Activated naive CD4-positive, alpha-beta T cell treated with anti-CD3 and anti-CD28 coated beads, Interleukin-2, amount 10 ng/mL, durations not matched to agents 7 days and 5 days (primary cell): Measurements from ENCODE around the gene NXNL2.
A peak's percentile ranks its signal among the peaks of the same experiment; 100 is the strongest.

Experiments
- CTCF ChIA-PET: fragments of 350-600 bp; sonication (Branson Sonifier 250); formaldehyde crosslinking; loops from one replicate; lab custom pipeline; 2021; ENCODE audit warnings: antibody characterized with exemption; lab: Charles Lee
- DNase-seq: peaks from one replicate; pipeline ENCODE4 v3.0.0-alpha.2; 2020
- H3K27ac Mint-ChIP-seq: one replicate; pipeline ENCODE4 v1.8.0; 2021; ENCODE audit warnings: mild to moderate bottlenecking, moderate library complexity, mixed read lengths
- H3K27me3 Mint-ChIP-seq: one replicate; pipeline ENCODE4 v1.8.0; 2021; ENCODE audit warnings: mild to moderate bottlenecking, mixed read lengths
- H3K36me3 Mint-ChIP-seq: one replicate; pipeline ENCODE4 v1.8.0; 2021; ENCODE audit warnings: mixed read lengths
- H3K4me1 Mint-ChIP-seq: one replicate; pipeline ENCODE4 v1.8.0; 2021; ENCODE audit warnings: mixed read lengths
- H3K4me3 Mint-ChIP-seq: one replicate; pipeline ENCODE4 v1.8.0; 2021; ENCODE audit warnings: mild to moderate bottlenecking, moderate library complexity, mixed read lengths
- H3K9me3 Mint-ChIP-seq: one replicate; pipeline ENCODE4 v1.8.0; 2021; ENCODE audit warnings: mixed read lengths

The NXNL2 gene

DNA sequence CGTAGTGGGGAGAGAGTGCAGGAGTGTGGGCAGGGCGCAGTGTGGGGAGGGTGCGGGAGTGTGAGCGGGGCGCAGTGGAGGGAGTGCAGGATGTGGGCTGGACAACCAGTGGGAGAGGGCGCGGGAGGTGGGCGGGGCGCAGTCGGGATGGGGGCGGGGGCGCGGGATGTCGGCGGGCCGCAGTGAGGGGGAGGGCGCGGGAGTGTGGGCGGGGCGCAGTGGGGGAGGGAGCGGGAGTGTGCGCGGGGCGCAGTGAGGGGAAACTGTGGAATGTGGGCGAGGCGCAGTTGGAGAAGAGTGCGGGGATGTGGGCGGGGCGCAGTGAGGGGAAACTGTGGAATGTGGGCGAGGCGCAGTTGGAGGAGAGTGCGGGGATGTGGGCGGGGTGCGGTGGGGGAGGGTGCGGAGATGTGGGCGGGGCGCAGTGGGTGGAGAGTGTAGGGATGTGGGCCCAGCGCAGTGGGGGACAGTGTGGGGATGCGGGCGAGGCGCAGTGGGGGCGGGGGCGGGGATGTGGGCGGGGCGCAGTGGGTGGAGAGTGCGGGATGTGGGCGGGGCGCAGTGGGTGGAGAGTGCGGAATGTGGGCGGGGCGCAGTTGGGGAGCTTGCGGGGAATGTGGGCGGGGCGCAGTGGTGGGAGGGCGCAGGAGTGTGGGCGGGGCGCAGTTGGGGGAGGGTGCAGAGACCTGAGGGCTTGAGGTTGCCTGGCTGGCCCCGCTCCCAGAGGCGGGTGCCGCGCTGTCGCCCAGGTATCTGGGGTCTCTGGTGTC lies at the start of gene NXNL2:
Gene NXNL2 (plus strand): TSS at position 723 of the 770 bp plus-strand sequence. CDS start 257 bp downstream, outside the sequence.
- H3K36me3 Mint-ChIP-seq, result no peaks in the 10 kb centered on the region
- peak within 1 kb of the TSS; percentile 44 for H3K4me3 Mint-ChIP-seq
- H3K4me1 Mint-ChIP-seq, result peaks cover 24% of the 10 kb centered on the region
- DNase-seq, result peak; percentile 61
- peaks cover 94% of the 10 kb centered on the region for H3K27me3 Mint-ChIP-seq
- no peak within 1 kb of the TSS for H3K27ac Mint-ChIP-seq
- H3K9me3 Mint-ChIP-seq, result no peaks in the 10 kb centered on the region
- CTCF ChIA-PET, result no interaction called here

DNA sequence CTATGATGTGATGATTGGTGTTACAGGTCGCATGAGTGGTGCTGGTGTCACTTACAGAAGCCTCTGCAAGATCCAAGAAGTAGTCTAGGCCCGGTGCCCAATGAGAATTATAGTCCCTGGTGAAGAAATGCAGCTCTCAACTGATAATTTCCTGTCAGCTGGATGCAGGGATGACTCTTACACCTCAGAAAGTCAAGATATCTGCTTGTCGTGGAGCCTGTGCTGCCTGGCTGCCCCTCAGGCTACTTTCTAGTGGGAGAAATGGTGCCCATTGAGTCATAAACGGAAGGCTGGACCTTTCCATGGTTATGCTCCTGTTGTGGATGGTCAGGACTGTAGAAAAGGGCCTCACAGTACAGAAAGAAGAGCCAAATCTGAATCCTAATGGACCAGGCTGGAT lies 46.8 kb upstream of the NXNL2 start:
- DNase-seq, result no peak

DNA sequence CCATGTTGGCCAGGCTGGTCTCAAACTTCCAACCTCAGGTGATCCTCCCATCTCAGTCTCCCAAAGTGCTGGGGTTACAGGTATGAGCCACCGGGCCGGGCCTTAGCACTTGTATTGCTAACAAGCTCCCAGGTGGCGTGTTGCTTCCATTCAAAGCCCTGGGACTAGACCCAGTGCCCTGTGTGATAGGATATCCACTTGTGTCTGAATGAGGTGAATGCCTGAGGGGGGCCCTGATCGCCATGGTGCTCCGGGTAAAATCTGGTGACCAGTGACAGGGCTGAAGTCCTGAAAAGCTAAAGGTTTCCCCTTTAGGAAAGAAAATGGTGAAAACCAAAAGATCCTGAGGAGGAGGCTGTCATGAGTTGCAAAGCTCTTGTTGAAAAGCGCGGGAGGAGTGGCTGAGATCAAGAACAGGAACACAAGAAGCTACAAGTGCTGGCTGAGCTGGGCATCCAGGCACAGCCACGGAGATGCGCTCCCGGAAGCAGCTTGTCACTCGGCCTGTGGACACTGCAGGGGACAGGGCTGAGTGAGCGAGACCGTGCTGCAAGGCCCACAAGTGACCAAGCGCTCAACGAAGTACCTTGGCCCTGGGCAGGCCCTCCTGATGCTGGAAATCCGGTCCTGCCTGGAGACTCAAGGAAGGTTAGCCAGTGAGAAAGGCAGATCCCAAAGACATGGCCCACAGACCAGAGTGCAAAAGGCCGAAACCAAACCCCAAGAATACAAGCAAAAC lies 39.8 kb upstream of the NXNL2 start:
- Mint-ChIP-seq H3K36me3 (no peaks in the 10 kb centered on the region), H3K27ac (no peak overlapping the region), H3K4me1 (no peaks in the 10 kb centered on the region), H3K27me3 (peaks cover 4% of the 10 kb centered on the region), H3K4me3 (no peak overlapping the region), H3K9me3 (no peaks in the 10 kb centered on the region)
- CTCF ChIA-PET, result interaction anchor here (1.5 kb wide), 1 partner anchor 19 kb away, joined by 4 read pairs; no protein-coding TSS in a partner anchor
- DNase-seq, result no peak

More for the DNA sequence above, 46.8 kb upstream of the NXNL2 start:
- Mint-ChIP-seq H3K4me3 (no peak overlapping the region), H3K36me3 (no peaks in the 10 kb centered on the region), H3K4me1 (no peaks in the 10 kb centered on the region), H3K27ac (no peak overlapping the region), H3K27me3 (no peaks in the 10 kb centered on the region), H3K9me3 (no peaks in the 10 kb centered on the region)
- CTCF ChIA-PET, result no interaction called here

DNA sequence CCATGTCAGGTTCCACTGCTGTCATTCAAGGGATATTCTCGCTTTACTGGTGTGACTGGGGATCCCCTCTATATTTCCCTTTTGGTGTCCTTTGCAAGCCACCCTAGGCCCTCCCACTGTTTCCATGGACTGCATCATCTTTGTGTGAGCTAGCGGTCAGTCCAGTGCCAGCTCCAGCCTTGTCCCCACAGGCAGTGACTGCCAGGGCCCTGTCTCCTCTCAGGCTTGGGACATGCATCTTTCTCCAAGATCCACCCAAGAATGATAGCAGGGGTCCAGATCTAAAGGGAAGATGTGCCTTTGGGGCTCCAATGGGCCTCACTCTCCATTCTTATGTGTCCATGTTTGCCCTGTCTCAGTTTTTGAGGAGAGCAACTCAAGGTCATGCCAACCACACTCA lies 37.8 kb upstream of the NXNL2 start:
- peaks cover 4% of the 10 kb centered on the region for H3K27me3 Mint-ChIP-seq
- no peaks in the 10 kb centered on the region for H3K9me3 Mint-ChIP-seq
- no peak overlapping the region for H3K4me3 Mint-ChIP-seq
- no peaks in the 10 kb centered on the region for H3K4me1 Mint-ChIP-seq
- CTCF ChIA-PET, result no interaction called here
- no peak overlapping the region for H3K27ac Mint-ChIP-seq
- no peaks in the 10 kb centered on the region for H3K36me3 Mint-ChIP-seq
- no peak for DNase-seq

DNA sequence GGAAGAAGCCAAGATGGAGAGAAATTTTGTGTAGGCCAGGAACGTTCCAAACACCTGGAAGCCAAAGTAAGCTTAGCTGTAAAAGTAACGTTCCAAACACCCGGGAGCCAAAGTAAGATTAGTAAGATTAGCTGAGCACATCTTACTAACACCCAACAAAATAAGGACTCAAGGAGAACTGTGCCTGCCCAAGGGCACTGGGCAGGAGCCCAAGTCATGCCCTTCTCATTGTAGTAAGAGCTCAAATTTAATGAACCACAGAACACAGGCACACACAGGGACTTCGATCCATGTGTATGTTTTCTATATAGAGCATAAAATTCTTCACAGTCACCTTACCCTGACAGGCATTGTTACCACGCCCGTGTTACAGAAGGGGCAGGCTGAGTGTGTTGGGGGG lies 36.1 kb upstream of the NXNL2 start:
- no peaks in the 10 kb centered on the region for H3K36me3 Mint-ChIP-seq
- CTCF ChIA-PET, result no interaction called here

DNA sequence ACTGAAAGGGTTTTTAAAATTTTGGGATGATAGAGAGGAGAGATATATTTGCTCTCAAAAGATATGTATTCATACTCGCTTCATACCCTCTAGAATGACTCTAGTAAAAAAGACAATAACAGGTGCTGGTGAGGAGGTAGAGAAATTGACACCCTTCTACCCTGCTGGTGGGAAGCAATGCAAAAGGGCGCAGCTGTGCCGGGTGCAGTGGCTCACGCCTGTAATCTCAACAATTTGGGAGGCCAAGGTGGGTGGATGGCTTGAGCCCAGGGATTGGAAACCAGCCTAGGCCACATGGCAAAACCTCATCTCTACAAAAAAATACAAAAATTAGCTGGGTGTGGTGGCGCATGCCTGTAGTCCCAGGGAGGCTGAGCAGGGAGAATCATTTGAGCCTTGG lies 33.9 kb upstream of the NXNL2 start:
- Mint-ChIP-seq H3K27ac (no peak overlapping the region), H3K4me1 (no peaks in the 10 kb centered on the region), H3K9me3 (no peaks in the 10 kb centered on the region), H3K27me3 (peaks cover 4% of the 10 kb centered on the region), H3K36me3 (no peaks in the 10 kb centered on the region), H3K4me3 (no peak overlapping the region)
- DNase-seq, result no peak
- CTCF ChIA-PET, result interaction anchor here (1.0 kb wide), 1 partner anchor 77 kb away, joined by 3 read pairs; no protein-coding TSS in a partner anchor

More for the DNA sequence above, 36.1 kb upstream of the NXNL2 start:
- Mint-ChIP-seq H3K4me3 (no peak overlapping the region), H3K4me1 (no peaks in the 10 kb centered on the region), H3K27ac (no peak overlapping the region), H3K9me3 (no peaks in the 10 kb centered on the region), H3K27me3 (peaks cover 4% of the 10 kb centered on the region)
- DNase-seq, result no peak

GRCh38 chr9:88502552-88503034 lies 32.4 kb upstream of the NXNL2 start:
- Mint-ChIP-seq H3K4me1 (no peaks in the 10 kb centered on the region), H3K4me3 (no peak overlapping the region), H3K36me3 (no peaks in the 10 kb centered on the region), H3K27me3 (no peaks in the 10 kb centered on the region), H3K9me3 (no peaks in the 10 kb centered on the region), H3K27ac (no peak overlapping the region)
- no peak for DNase-seq
- CTCF ChIA-PET, result no interaction called here

- Mint-ChIP-seq H3K36me3 (no peaks in the 10 kb centered on the region), H3K9me3 (no peaks in the 10 kb centered on the region), H3K4me3 (no peak overlapping the region), H3K27ac (no peak overlapping the region), H3K4me1 (no peaks in the 10 kb centered on the region), H3K27me3 (no peaks in the 10 kb centered on the region)
- no peak for DNase-seq
- CTCF ChIA-PET, result no interaction called here
Measured at GRCh38 chr9:88503081-88503844, 31.7 kb upstream of the NXNL2 start.

GRCh38 chr9:88503845-88504764 lies 30.9 kb upstream of the NXNL2 start:
- Mint-ChIP-seq H3K4me1 (no peaks in the 10 kb centered on the region), H3K27ac (no peak overlapping the region), H3K9me3 (no peaks in the 10 kb centered on the region), H3K36me3 (no peaks in the 10 kb centered on the region), H3K4me3 (no peak overlapping the region), H3K27me3 (peaks cover 1% of the 10 kb centered on the region)
- CTCF ChIA-PET, result no interaction called here
- no peak for DNase-seq

DNA sequence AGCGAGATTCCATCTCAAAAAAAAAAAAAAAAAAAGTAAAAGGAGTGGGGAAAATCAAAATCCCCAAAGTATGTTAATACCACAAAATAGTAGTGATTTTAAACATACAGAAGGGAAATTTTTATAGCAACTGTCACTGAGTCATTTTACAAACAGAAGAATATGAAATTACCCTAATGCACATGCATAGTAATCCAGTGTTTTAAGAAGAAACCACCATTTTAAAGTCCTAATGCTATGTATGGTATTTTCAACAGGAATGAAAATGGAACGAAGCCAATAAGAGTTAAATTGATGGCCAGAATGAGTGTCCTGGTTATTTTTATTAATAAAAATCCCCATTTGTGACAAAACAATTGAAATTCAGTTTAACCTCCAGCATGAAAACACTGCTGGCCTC lies 26.7 kb upstream of the NXNL2 start:
- Mint-ChIP-seq H3K9me3 (no peaks in the 10 kb centered on the region), H3K36me3 (no peaks in the 10 kb centered on the region), H3K27ac (no peak overlapping the region), H3K4me3 (no peak overlapping the region), H3K4me1 (no peaks in the 10 kb centered on the region), H3K27me3 (peaks cover 16% of the 10 kb centered on the region)
- no peak for DNase-seq
- CTCF ChIA-PET, result no interaction called here

DNA sequence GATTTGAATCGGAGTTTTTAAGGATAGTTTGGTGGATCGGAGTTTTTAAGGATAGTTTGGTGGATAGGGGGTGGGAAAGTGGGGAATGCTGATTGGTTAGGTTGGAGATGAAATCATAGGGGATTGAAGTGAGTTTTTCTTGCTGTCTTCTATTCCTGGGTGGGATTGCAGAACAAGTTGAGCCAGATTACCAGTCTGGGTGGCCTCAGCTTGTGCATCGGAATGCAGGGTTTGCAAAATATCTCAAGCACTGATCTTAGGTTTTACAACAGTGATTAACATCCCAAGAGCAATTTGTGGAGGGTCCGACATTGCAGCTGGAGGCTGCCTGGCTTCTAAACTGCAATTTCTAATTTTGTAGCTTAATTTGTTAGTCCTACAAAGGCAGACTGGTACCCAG lies 23.1 kb upstream of the NXNL2 start:
- H3K36me3 Mint-ChIP-seq, result no peaks in the 10 kb centered on the region
- H3K4me1 Mint-ChIP-seq, result no peaks in the 10 kb centered on the region
- peaks cover 20% of the 10 kb centered on the region for H3K27me3 Mint-ChIP-seq
- DNase-seq, result no peak
- H3K4me3 Mint-ChIP-seq, result no peak overlapping the region
- no peaks in the 10 kb centered on the region for H3K9me3 Mint-ChIP-seq
- CTCF ChIA-PET, result interaction anchor here (0.5 kb wide), 1 partner anchor 295 kb away, joined by 4 read pairs; no protein-coding TSS in a partner anchor
- H3K27ac Mint-ChIP-seq, result no peak overlapping the region

DNA sequence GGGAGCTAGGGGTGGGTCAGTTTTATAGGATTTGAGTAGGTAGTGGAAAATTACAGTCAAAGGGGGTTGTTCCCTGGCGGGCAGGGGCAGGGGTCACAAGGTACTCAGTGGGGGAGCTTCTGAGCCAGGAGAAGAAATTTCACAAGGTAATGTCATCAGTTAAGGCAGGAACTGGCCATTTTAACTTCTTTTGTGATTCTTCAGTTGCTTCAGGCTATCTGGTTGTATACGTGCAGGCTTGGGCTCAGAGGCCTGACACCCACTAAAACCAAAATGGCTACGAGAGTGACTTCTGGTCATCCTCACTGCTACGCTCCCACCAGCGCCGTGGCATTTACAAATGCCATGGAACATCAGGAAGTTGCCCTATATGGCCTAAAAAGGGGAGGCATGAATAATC lies 20.7 kb upstream of the NXNL2 start:
- Mint-ChIP-seq H3K9me3 (no peaks in the 10 kb centered on the region), H3K4me1 (no peaks in the 10 kb centered on the region), H3K4me3 (no peak overlapping the region), H3K36me3 (no peaks in the 10 kb centered on the region), H3K27me3 (peaks cover 18% of the 10 kb centered on the region), H3K27ac (no peak overlapping the region)
- no peak for DNase-seq
- CTCF ChIA-PET, result no interaction called here

- Mint-ChIP-seq H3K36me3 (no peaks in the 10 kb centered on the region), H3K9me3 (no peaks in the 10 kb centered on the region), H3K27ac (no peak overlapping the region), H3K27me3 (peaks cover 15% of the 10 kb centered on the region), H3K4me3 (no peak overlapping the region), H3K4me1 (no peaks in the 10 kb centered on the region)
- CTCF ChIA-PET, result no interaction called here
- no peak for DNase-seq
Measured at GRCh38 chr9:88521308-88521707, 13.7 kb upstream of the NXNL2 start.
